ENCODE data around the gene MYH9. TPM values are rescaled to one million over a fixed set of nuclear protein-coding genes. Genes with fewer than 3 reads are reported as not detected.

The MYH9 gene
- total and polyA plus RNA-seq, 10 donors, result 59.8 to 1,376 (median 711) TPM

DNA sequence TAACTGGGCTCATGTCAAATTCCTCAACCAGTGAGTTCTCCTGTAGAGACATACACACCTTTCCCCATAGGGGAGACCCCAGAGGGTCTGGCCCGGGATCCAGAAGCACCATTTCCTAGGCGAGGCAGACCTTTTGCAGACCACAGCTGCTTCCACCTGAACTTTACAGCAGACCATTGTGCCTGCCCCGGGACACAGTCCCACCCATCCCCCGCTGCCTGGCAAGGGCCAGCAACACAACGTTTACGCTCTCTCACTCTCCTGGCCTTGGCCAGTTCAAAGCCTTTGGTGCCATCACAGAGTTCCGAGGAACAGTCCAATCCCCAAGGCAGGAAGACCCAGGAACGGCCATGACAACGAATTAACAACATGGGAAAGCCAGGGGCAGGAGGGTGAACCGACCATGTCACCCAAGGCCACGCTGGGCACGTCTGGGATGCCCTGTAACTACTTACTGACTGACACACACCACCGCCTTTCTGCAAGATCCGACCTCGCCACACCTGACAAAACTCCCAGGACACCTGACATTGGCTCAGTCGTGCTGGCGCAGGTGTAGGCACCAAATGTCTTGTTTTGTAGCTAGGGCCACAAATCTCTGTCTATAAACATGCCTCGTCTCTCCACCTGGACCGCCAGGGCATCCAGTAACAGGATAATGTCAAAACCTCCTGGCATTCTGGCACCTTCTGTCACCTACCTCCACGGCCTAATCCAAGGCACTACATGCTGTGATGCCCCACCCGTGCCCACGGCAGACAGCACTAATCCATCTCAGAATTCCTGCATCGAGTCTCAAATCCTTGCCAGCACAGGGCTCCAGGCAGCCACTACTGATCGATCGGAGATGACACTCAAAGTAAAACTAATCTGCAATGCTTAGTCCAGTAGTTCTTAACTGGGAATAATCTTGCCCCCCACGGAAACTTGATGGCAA lies 51.3 kb downstream of the MYH9 start:
- intact Hi-C loops (cut with DNase I; ENCODE audit: low total_unique reads), result loop anchor here (10.0 kb wide), 1 partner anchor 48 kb away; the partner anchor contains the start of gene MYH9
- TF ChIP-seq POLR2AphosphoS5 (IDR thresholded peaks at IDR 0.05), result peak; percentile 51 to 59 (median 53)
- no peak for TF ChIP-seq CTCF (IDR thresholded peaks at IDR 0.05 in 8 of 11, conservative IDR thresholded peaks at IDR 0.05 in 3 of 11)
- peak overlapping the region; percentile 51 to 97 (median 92) for H3K27ac ChIP-seq
- peaks cover 0 to 90% (median 80%) of the 10 kb centered on the region in 6 donors for H3K36me3 ChIP-seq
- 66 to 75% (median 74%) methylated on average over 26 of the region's 26 CpGs for WGBS, 5 donors
- no peak for DNase-seq
- peak overlapping the region in 1 of 8 donors; percentile 10 for H3K4me3 ChIP-seq
- peaks cover 86 to 100% (median 97%) of the 10 kb centered on the region in 6 donors for H3K4me1 ChIP-seq
- no peaks in the 10 kb centered on the region for H3K27me3 ChIP-seq (replicated peaks in 1 of 7)
- no peaks in the 10 kb centered on the region for H3K9me3 ChIP-seq

GRCh38 chr22:36335621-36336020 lies 52.1 kb downstream of the MYH9 start:
- Histone ChIP-seq H3K4me3 (peak overlapping the region in 1 of 8 donors; percentile 40), H3K36me3 (peaks cover 0 to 89% (median 71%) of the 10 kb centered on the region in 6 donors), H3K27ac (peak overlapping the region; percentile 89 to 97 (median 94)), H3K9me3 (no peaks in the 10 kb centered on the region), H3K4me1 (peaks cover 87 to 100% (median 99%) of the 10 kb centered on the region in 6 donors), H3K27me3 (replicated peaks in 1 of 7) (no peaks in the 10 kb centered on the region)
- intact Hi-C loops (cut with DNase I; ENCODE audit: low total_unique reads), result loop anchor here (10.0 kb wide), 1 partner anchor 49 kb away; the partner anchor contains the start of gene MYH9
- 42 to 68% (median 55%) methylated on average over 9 of the region's 9 CpGs for WGBS, 5 donors
- no peak for TF ChIP-seq CTCF (IDR thresholded peaks at IDR 0.05 in 8 of 11, conservative IDR thresholded peaks at IDR 0.05 in 3 of 11)
- TF ChIP-seq POLR2AphosphoS5 (IDR thresholded peaks at IDR 0.05), result no peak
- no peak for TF ChIP-seq POLR2A (IDR thresholded peaks at IDR 0.05)
- DNase-seq, result no peak

DNA sequence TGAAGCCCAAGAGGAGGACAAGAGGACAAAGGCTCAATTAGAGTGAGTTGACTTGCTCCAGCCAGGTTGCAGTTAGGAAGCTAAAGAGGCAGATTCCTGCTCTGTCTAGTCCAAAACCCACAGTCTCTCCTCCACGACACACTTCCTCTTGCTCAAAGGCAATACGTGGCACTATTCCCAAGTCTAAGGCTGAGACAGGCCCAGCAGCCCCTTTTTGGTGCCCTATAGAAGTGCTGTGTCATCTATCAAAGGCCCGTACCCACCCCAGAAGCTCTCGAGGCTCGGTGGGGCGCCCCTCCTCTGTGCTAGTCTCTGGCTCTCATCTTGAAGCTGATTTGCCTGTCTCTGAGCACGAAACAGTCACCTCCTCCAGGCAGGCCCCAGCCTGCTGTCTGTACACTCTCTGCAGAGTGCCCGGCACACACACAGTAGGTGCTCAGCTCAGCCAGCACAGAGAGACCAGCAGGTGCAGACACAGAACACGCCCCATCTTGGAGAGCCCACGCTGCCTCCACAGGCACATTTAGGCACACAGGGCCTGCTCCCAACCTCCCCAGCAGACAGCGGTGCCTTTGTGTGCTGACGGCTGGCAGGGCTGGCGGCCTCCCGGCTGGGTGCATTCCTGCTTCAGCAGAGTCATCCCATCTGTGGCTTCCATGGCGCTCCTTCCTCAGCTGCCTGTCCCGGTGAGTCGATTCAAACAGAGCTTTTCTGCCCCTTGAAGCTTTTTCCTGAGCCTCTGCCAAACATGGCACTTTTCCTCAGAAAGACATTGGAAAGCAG lies 52.8 kb downstream of the MYH9 start:
- intact Hi-C loops (cut with DNase I; ENCODE audit: low total_unique reads), result loop anchor here (10.0 kb wide), 1 partner anchor 50 kb away; the partner anchor contains the start of gene MYH9
- Histone ChIP-seq H3K4me1 (peaks cover 90 to 100% (median 99%) of the 10 kb centered on the region in 6 donors), H3K27ac (peak overlapping the region; percentile 89 to 97 (median 94)), H3K9me3 (no peaks in the 10 kb centered on the region), H3K27me3 (replicated peaks in 1 of 7) (no peaks in the 10 kb centered on the region), H3K36me3 (peaks cover 0 to 89% (median 66%) of the 10 kb centered on the region in 6 donors), H3K4me3 (peak overlapping the region in 1 of 8 donors; percentile 40)
- 26 to 48% (median 35%) methylated on average over 12 to 17 of the region's 17 CpGs for WGBS, 5 donors
- TF ChIP-seq CTCF (IDR thresholded peaks at IDR 0.05 in 8 of 11, conservative IDR thresholded peaks at IDR 0.05 in 3 of 11) (no peak), POLR2AphosphoS5 (IDR thresholded peaks at IDR 0.05) (peak; percentile 9 to 84 (median 64)), POLR2A (IDR thresholded peaks at IDR 0.05) (no peak)
- DNase-seq, result peak; percentile 81

All from spleen (tissue), 11 donors.